GM23338 (cell line): Measurements from ENCODE around the gene NIN. TPM values are rescaled to one million over a fixed set of nuclear protein-coding genes. Genes with fewer than 3 reads are reported as not detected.

Source experiments
- CREB1 ChIP-seq: fragments of 250-450 bp; sonication (Bioruptor Pico); IDR thresholded peaks from 2 replicates; pipeline ENCODE4 v1.5.0; 2020; ENCODE audit warnings: low read depth, mild to moderate bottlenecking, moderate library complexity
- ETS1 ChIP-seq: IDR thresholded peaks from 2 replicates; pipeline ENCODE4 v1.6.1; 2016; ENCODE audit warnings: antibody characterized with exemption
- EZH2 ChIP-seq: fragments of 200-600 bp; sonication (generic); IDR thresholded peaks from one replicate; pipeline ENCODE4 v1.8.0; 2017; ENCODE audit warnings: antibody characterized with exemption, mild to moderate bottlenecking, low read depth; ENCODE audit not compliant: unreplicated experiment
- EZH2phosphoT487 ChIP-seq: fragments of 200-600 bp; sonication (generic); IDR thresholded peaks from one replicate; pipeline ENCODE4 v1.8.1; 2018; ENCODE audit warnings: antibody characterized with exemption; ENCODE audit not compliant: unreplicated experiment
- NANOG ChIP-seq: IDR thresholded peaks from 2 replicates; pipeline ENCODE4 v1.6.1; 2016; ENCODE audit warnings: antibody characterized with exemption, borderline replicate concordance
- STAT1 ChIP-seq: IDR thresholded peaks from one replicate; pipeline ENCODE4 v1.6.1; 2016; ENCODE audit warnings: antibody characterized with exemption; ENCODE audit not compliant: unreplicated experiment
- ZNF114 ChIP-seq: fragments of 250-450 bp; sonication (Bioruptor Pico); IDR thresholded peaks from 2 replicates; pipeline ENCODE4 v1.5.0; 2020; ENCODE audit warnings: mild to moderate bottlenecking, moderate library complexity
- ZNF331 ChIP-seq: fragments of 250-450 bp; sonication (Bioruptor Pico); IDR thresholded peaks from 2 replicates; pipeline ENCODE4 v1.5.0; 2020; ENCODE audit warnings: low read depth, mild to moderate bottlenecking, moderate library complexity
- ZNF462 ChIP-seq: fragments of 250-450 bp; sonication (Bioruptor Pico); IDR thresholded peaks from 2 replicates; pipeline ENCODE4 v1.5.0; 2020; ENCODE audit warnings: mild to moderate bottlenecking, moderate library complexity
- polyA plus RNA-seq: library from polyadenylated mRNA; unstranded; fragments of >200 nt; fragmentation: Nextera tagmentation; extraction: Ambion mirVana; gene quantifications from 2 replicates; pipeline ENCODE4 v1.2.1, GENCODE V29; 2016
- total RNA-seq: library from RNA; depleted of rRNA; stranded (reverse); fragments of >200 nt; shearing (Covaris generic); gene quantifications from 2 replicates; pipeline ENCODE4 v1.2.3, GENCODE V29; 2014

NIN gene
- total and polyA plus RNA-seq, 2 experiments from 2014 or later, result 7.4 to 17.4 TPM

- TF ChIP-seq ZNF462 (CRISPR knock-in tag), result no peak
- TF ChIP-seq STAT1, result no peak
- no peak for TF ChIP-seq EZH2
- TF ChIP-seq ZNF331 (CRISPR knock-in tag), result no peak
- TF ChIP-seq NANOG, result no peak
- no peak for TF ChIP-seq EZH2phosphoT487
- no peak for TF ChIP-seq ZNF114 (CRISPR knock-in tag)
- no peak for TF ChIP-seq ETS1
- TF ChIP-seq CREB1 (CRISPR knock-in tag), result no peak
These were observed 40.3 kb upstream of the NIN start (continued) for GRCh38 chr14:50871228-50871627.
